Measurements from ENCODE around the gene MID1. TPM values are rescaled to one million over a fixed set of nuclear protein-coding genes. Genes with fewer than 3 reads are reported as not detected.
A peak's percentile ranks its signal among the peaks of the same experiment; 100 is the strongest.

MID1 gene
- total RNA-seq, 4 donors from 2014 or later = 19.6 to 40.4 (median 29.9) TPM

GRCh38 chrX:10636337-10636736 lies 16.0 kb upstream of the MID1 start:
- H3K36me3 ChIP-seq = no peaks in the 10 kb centered on the region
- H3K27ac ChIP-seq = no peak overlapping the region
- H3K27me3 ChIP-seq = no peaks in the 10 kb centered on the region
- peak in 4 of 6 experiments; percentile 24 to 73 (median 66) for TF ChIP-seq CTCF (IDR thresholded peaks at IDR 0.05)
- TF ChIP-seq POLR2A (IDR thresholded peaks at IDR 0.05) = no peak
- DNase-seq = peak in 1 of 3 donors; percentile 50
- no peak overlapping the region for H3K4me3 ChIP-seq
- no peaks in the 10 kb centered on the region for H3K4me1 ChIP-seq
- no peaks in the 10 kb centered on the region for H3K9me3 ChIP-seq

- H3K27ac ChIP-seq = no peak overlapping the region
These were observed 14.2 kb upstream of the MID1 start for GRCh38 chrX:10634392-10635161.

GRCh38 chrX:10633722-10634121 lies 13.3 kb upstream of the MID1 start:
- DNase-seq = no peak
- no peaks in the 10 kb centered on the region for H3K9me3 ChIP-seq
- no peak overlapping the region for H3K27ac ChIP-seq
- no peak overlapping the region for H3K4me3 ChIP-seq
- no peaks in the 10 kb centered on the region for H3K36me3 ChIP-seq
- H3K4me1 ChIP-seq = no peaks in the 10 kb centered on the region
- no peaks in the 10 kb centered on the region for H3K27me3 ChIP-seq
- TF ChIP-seq POLR2A (IDR thresholded peaks at IDR 0.05) (no peak), CTCF (IDR thresholded peaks at IDR 0.05) (no peak)

More at GRCh38 chrX:10634392-10635161, 14.2 kb upstream of the MID1 start:
- Histone ChIP-seq H3K36me3 (no peaks in the 10 kb centered on the region), H3K9me3 (no peaks in the 10 kb centered on the region), H3K4me1 (no peaks in the 10 kb centered on the region), H3K27me3 (no peaks in the 10 kb centered on the region), H3K4me3 (no peak overlapping the region)
- DNase-seq = no peak
- no peak for TF ChIP-seq CTCF (IDR thresholded peaks at IDR 0.05)
- no peak for TF ChIP-seq POLR2A (IDR thresholded peaks at IDR 0.05)

- DNase-seq = no peak
- Histone ChIP-seq H3K4me1 (no peaks in the 10 kb centered on the region), H3K27me3 (no peaks in the 10 kb centered on the region), H3K27ac (no peak overlapping the region), H3K4me3 (no peak overlapping the region), H3K9me3 (no peaks in the 10 kb centered on the region), H3K36me3 (no peaks in the 10 kb centered on the region)
- TF ChIP-seq CTCF (IDR thresholded peaks at IDR 0.05) (no peak), POLR2A (IDR thresholded peaks at IDR 0.05) (no peak)
These were observed 11.2 kb upstream of the MID1 start for GRCh38 chrX:10631416-10632145.

GRCh38 chrX:10630320-10630719 lies 9.9 kb upstream of the MID1 start:
- Histone ChIP-seq H3K4me3 (no peak overlapping the region), H3K27me3 (no peaks in the 10 kb centered on the region), H3K4me1 (no peaks in the 10 kb centered on the region), H3K27ac (no peak overlapping the region), H3K9me3 (no peaks in the 10 kb centered on the region), H3K36me3 (no peaks in the 10 kb centered on the region)
- no peak for DNase-seq
- no peak for TF ChIP-seq POLR2A (IDR thresholded peaks at IDR 0.05)

GRCh38 chrX:10629905-10630304 lies 9.5 kb upstream of the MID1 start:
- no peak overlapping the region for H3K4me3 ChIP-seq
- H3K36me3 ChIP-seq = no peaks in the 10 kb centered on the region
- no peak for TF ChIP-seq POLR2A (IDR thresholded peaks at IDR 0.05)
- H3K9me3 ChIP-seq = no peaks in the 10 kb centered on the region
- no peaks in the 10 kb centered on the region for H3K4me1 ChIP-seq
- no peaks in the 10 kb centered on the region for H3K27me3 ChIP-seq
- DNase-seq = no peak
- no peak overlapping the region for H3K27ac ChIP-seq

Data from Peyer's patch (tissue), 4 donors.